Heart right ventricle (tissue), 16 donors: Measurements from ENCODE around the gene PDLIM3. TPM values are rescaled to one million over a fixed set of nuclear protein-coding genes. Genes with fewer than 3 reads are reported as not detected.

ENCODE experiments used
- ATAC-seq, 8 donors: fragments of 200-7000 bp; cut with Tn5 transposase; one replicate each; pipeline ENCODE4 v1.9.1; 2020; ENCODE audit warnings: mild to moderate bottlenecking in 8 of 8, moderate library complexity in 8 of 8, moderate number of reproducible peaks in 1 of 8
- DNase-seq, 2 donors: peaks; one replicate each; pipeline ENCODE4 v3.0.0-alpha.2; 2020
- H3K27ac ChIP-seq, 10 donors: fragments of 200-600 bp; sonication (generic) in 2 of 10; one replicate each; pipeline versions ENCODE4 v1.5.0 to v1.8.0; 2020 to 2022; ENCODE audit warnings: mild to moderate bottlenecking in 3 of 10
- H3K27me3 ChIP-seq, 7 donors: fragments of 200-600 bp; one replicate each; pipeline ENCODE4 v1.8.0; 2021 to 2022; ENCODE audit warnings: mild to moderate bottlenecking in 2 of 7
- H3K36me3 ChIP-seq, 9 donors: fragments of 200-600 bp; sonication (generic) in 1 of 9; one replicate each; pipeline versions ENCODE4 v1.5.0 to v1.8.0; 2020 to 2022; ENCODE audit warnings: mild to moderate bottlenecking in 2 of 9
- H3K4me1 ChIP-seq, 9 donors: fragments of 200-600 bp; sonication (generic) in 1 of 9; one replicate each; pipeline versions ENCODE4 v1.5.0 to v1.8.0; 2020 to 2022; ENCODE audit warnings: mild to moderate bottlenecking in 4 of 9
- H3K4me3 ChIP-seq, 10 donors: fragments of 200-600 bp; sonication (generic) in 2 of 10; one replicate each; pipeline versions ENCODE4 v1.5.0 to v1.8.0; 2020 to 2022; ENCODE audit warnings: mild to moderate bottlenecking in 7 of 10, moderate library complexity in 2 of 10
- H3K9me3 ChIP-seq, 11 donors: fragments of 200-600 bp in 10 of 11; sonication (generic) in 2 of 11; one replicate each; pipeline versions ENCODE4 v1.5.0 to v1.8.0; 2013 to 2022; ENCODE audit warnings: mild to moderate bottlenecking in 2 of 11, control low read depth in 1 of 11, moderate library complexity in 1 of 11
- WGBS, 2 donors: extraction: QIAGEN DNeasy Blood & Tissue Kit; methylation state at CpG; one replicate each; pipeline ENCODE4 v1.1.7; 2013; ENCODE audit warnings: inconsistent platforms in 1 of 2; 5-methylcytosine and 5-hydroxymethylcytosine counted together
- intact Hi-C, 10 donors: fragments of 100-400 bp; cut with DNase I; formaldehyde crosslinking; loops; one replicate each; pipeline versions ENCODE4 v1.11.1 to v1.14.2; 2022
- polyA plus RNA-seq, 2 donors: library from polyadenylated mRNA; stranded (reverse); fragments of 200-250 nt; gene quantifications; one replicate each; pipeline ENCODE4 v1.2.3, GENCODE V29; 2013
- total RNA-seq, 10 donors: library from RNA; stranded (reverse); fragmentation: NEBNext Ultra II Directional in 3 of 10; extraction: Animal tissue kit (Norgen Biotek cat#: 25700) in 3 of 10; gene quantifications; one replicate each; pipeline versions ENCODE4 v1.2.1 to v1.2.4, GENCODE V29; 2021 to 2023
- TF ChIP-seq, protein P1 (sequence below), 9 donors: fragments of 200-600 bp; sonication (generic) in 2 of 9; IDR thresholded peaks; one replicate each; pipeline versions ENCODE4 v1.5.0 to v1.8.0; 2021 to 2022; ENCODE audit warnings: antibody characterized with exemption in 9 of 9, mild to moderate bottlenecking in 5 of 9, moderate library complexity in 1 of 9
- donor health status: Arrhythmogenic right ventricular cardiomyopathy.
- donor health status: ischemic (EF 13 %, LVEDD 7.1; RV severe dilation, severe dysfunction).
- donor health status: healthy with polysubstance abuse.
- donor health status: DM: no; HTN: yes; CAD: no.
- donor health status: DM: no; HTN: no; CAD: no.
- donor health status: ischemic (EF 25% LVEDD 6.9; RV normal size, moderate dysfunction).
- donor health status: ischemic (EF 25% LVEDD 5.7; RV mildly dilated, moderate dysfunction).
- donor health status: healthy.
- donor health status: DM: yes; HTN: yes; CAD: no.
- donor health status: Ischemic cardiomyopathy.
- donor health status: ischemic (EF 35%, LVEDD 5.7; RV mildly dilated, moderate dysfunction).
- donor health status: nonischemic (EF 11% LVEDD 7.7; RV severe dilation, severe dysfunction).
- donor health status: DM: yes; HTN: yes; CAD: no.
- donor health status: PGD.
- donor health status: ischemic (EF 29% LVEDD 5.4; RV normal size, mild dysfunction).
- donor health status: nonischemic (EF 23%, LVEDD 6.1; RV moderate dilation, normal function).

Gene PDLIM3
- total and polyA plus RNA-seq, 12 donors, result 112 to 846 (median 292) TPM

DNA sequence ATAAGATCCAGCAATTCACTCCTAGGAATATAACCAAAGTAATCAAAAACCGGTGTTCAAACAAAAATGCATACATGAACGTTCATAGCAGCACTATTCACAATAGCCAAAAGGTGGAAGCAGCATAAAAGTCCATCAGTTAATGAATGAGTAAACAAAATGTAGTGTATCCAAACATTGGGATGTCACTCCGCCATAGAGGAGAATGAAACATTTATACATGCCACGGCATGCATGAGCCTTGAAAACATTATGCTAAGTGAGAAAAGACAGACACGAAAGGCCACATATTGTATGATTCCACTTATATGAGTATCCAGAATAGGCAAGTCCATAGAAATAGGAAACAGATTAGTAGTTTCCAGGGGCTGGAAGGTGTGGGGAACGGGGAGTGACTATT is 11.0 kb upstream of the PDLIM3 start:
- intact Hi-C loops, result no loop called here
- Histone ChIP-seq H3K4me1 (peaks cover 0 to 17% (median 9%) of the 10 kb centered on the region in 9 donors), H3K36me3 (no peaks in the 10 kb centered on the region), H3K27me3 (no peaks in the 10 kb centered on the region), H3K27ac (no peak overlapping the region), H3K4me3 (no peak overlapping the region), H3K9me3 (no peaks in the 10 kb centered on the region)
- DNase-seq (no peak), ATAC-seq (no peak)
- WGBS, 2 donors, result 90 to 96% methylated on average over 6 of the region's 6 CpGs
- TF ChIP-seq, protein P1, sequence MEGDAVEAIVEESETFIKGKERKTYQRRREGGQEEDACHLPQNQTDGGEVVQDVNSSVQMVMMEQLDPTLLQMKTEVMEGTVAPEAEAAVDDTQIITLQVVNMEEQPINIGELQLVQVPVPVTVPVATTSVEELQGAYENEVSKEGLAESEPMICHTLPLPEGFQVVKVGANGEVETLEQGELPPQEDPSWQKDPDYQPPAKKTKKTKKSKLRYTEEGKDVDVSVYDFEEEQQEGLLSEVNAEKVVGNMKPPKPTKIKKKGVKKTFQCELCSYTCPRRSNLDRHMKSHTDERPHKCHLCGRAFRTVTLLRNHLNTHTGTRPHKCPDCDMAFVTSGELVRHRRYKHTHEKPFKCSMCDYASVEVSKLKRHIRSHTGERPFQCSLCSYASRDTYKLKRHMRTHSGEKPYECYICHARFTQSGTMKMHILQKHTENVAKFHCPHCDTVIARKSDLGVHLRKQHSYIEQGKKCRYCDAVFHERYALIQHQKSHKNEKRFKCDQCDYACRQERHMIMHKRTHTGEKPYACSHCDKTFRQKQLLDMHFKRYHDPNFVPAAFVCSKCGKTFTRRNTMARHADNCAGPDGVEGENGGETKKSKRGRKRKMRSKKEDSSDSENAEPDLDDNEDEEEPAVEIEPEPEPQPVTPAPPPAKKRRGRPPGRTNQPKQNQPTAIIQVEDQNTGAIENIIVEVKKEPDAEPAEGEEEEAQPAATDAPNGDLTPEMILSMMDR (IDR thresholded peaks at IDR 0.05), result no peak

DNA sequence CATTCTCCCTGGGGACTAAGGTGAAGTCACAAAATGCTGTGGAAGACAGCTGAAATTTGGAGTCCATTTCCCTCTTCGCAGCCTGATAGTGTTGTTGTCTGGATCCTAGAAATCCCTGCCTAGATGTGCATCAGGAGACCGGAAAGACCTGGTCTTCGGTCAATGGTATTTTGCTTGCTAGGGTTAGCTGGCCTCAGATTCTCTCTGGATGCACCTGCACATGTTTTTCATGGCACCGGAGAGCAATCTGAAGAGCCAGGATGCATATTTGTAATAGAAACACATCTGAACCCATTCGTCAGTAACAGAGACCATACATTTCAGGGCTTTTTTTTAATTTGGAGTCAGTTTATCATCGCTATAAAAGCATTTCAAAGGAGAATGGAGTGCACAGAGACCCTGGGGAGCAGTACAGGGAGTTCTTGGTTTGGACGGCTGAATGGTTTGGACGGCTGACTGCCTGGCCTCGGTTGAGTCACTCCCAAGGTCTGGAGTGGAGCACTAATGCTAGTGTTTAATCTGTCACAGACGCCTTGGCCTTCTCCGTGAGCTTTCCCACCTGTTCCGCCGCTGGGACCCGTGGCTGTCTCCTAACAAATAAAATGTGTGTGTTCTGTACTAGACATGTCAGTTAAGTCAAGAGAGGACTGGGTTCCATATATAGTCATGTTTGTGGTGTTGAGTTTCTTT is 7.5 kb upstream of the PDLIM3 start:
- 65 to 67% methylated on average over 14 of the region's 14 CpGs for WGBS, 2 donors
- ATAC-seq, result peak; percentile 76 to 93 (median 86)
- intact Hi-C loops, result no loop called here
- peaks cover 0 to 9% (median 0%) of the 10 kb centered on the region in 7 donors for H3K27me3 ChIP-seq
- H3K4me1 ChIP-seq, result peaks cover 5 to 29% (median 19%) of the 10 kb centered on the region in 9 donors
- peak overlapping the region in 7 of 10 donors; percentile 34 to 80 (median 61) for H3K27ac ChIP-seq
- DNase-seq, result peak; percentile 63 to 74
- no peaks in the 10 kb centered on the region for H3K36me3 ChIP-seq
- no peak overlapping the region for H3K4me3 ChIP-seq
- TF ChIP-seq, protein P1 (IDR thresholded peaks at IDR 0.05), result no peak
- no peaks in the 10 kb centered on the region for H3K9me3 ChIP-seq

DNA sequence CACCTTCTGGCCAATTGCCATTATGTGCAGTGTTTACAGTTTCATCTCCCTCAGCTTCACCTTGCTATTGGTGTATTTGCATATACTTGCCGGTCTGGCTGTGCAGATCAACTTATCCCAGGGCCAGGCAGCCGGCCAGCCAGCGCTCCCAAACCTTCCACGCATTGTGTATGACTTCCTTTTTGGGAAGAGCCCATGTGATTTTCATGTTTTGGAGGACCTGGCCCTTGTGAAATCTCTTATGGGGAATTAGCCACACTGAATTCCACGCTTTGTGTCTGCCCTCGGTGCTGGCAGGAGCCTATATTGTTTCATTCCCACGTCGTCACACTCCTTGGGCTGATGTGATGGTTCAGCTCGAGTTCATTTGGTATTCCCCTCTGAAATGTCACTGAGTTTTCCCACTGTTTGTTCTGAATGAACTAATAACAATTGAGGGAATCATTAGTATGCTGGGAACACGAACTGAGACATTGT is 6.0 kb upstream of the PDLIM3 start:
- DNase-seq (peak; percentile 56 to 70), ATAC-seq (peak; percentile 44 to 78 (median 52))
- H3K4me3 ChIP-seq, result no peak overlapping the region
- peaks cover 0 to 16% (median 0%) of the 10 kb centered on the region in 7 donors for H3K27me3 ChIP-seq
- H3K36me3 ChIP-seq, result no peaks in the 10 kb centered on the region
- H3K9me3 ChIP-seq, result no peaks in the 10 kb centered on the region
- WGBS, 2 donors, result 9 to 21% methylated on average over 10 of the region's 10 CpGs
- H3K4me1 ChIP-seq, result peaks cover 5 to 30% (median 24%) of the 10 kb centered on the region in 9 donors
- TF ChIP-seq, protein P1 (IDR thresholded peaks at IDR 0.05), result no peak
- peak overlapping the region in 8 of 10 donors; percentile 54 to 80 (median 64) for H3K27ac ChIP-seq
- intact Hi-C loops, result no loop called here

DNA sequence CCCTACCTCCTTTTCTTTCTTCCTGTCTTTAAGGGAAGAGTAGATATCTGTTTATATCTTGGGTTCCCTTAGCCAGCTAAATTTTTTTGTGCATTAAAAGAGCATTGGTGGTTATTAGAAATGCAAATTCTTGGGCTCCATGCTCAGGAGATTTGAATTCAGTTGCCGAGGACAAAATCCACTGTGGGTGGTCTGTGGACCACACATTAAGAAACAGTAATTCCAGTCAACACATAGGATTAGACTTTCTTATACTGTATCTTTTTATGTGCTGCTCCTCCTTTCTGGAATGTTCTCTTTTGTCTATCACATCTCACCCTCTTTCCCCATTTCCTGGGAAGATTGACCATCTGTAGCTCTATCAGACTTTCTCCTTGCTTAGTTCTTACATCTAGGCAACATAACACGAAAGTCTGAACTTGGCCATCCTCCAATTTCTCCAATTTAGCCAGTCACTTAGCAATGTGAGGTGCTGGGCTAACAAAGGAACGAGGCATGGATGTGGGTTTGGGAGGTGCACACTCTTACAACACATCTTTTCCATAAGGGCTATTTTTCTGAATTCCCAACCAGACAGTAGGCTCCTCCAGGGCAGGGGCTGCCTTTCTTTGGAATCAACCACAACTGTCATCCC is 5.3 kb upstream of the PDLIM3 start:
- intact Hi-C loops, result no loop called here
- H3K36me3 ChIP-seq, result no peaks in the 10 kb centered on the region
- H3K4me3 ChIP-seq, result no peak overlapping the region
- H3K4me1 ChIP-seq, result peaks cover 9 to 36% (median 31%) of the 10 kb centered on the region in 9 donors
- 53 to 65% methylated on average over 3 of the region's 3 CpGs for WGBS, 2 donors
- TF ChIP-seq, protein P1 (IDR thresholded peaks at IDR 0.05), result no peak
- DNase-seq (no peak), ATAC-seq (no peak)
- peak overlapping the region in 8 of 10 donors; percentile 54 to 80 (median 64) for H3K27ac ChIP-seq
- H3K27me3 ChIP-seq, result peaks cover 0 to 23% (median 0%) of the 10 kb centered on the region in 7 donors
- H3K9me3 ChIP-seq, result no peaks in the 10 kb centered on the region
